Lung (tissue), 12 donors: ENCODE results near the gene PTPRD. TPM values are rescaled to one million over a fixed set of nuclear protein-coding genes. Genes with fewer than 3 reads are reported as not detected.

Experiments
- ATAC-seq: fragments of 200-7000 bp; cut with Tn5 transposase; one replicate; pipeline ENCODE4 v1.9.1; 2020; ENCODE audit warnings: moderate number of reproducible peaks; ENCODE audit not compliant: insufficient read depth, low FRiP score
- DNase-seq, 3 donors: peaks; one replicate each; pipeline ENCODE4 v3.0.0-alpha.2; 2013 to 2017
- H3K27ac ChIP-seq, 2 donors: one replicate each; pipeline ENCODE4 v1.5.1; 2013; ENCODE audit warnings: mild to moderate bottlenecking in 2 of 2, moderate library complexity in 2 of 2, control low read depth in 1 of 2, inconsistent platforms in 1 of 2, low read depth in 1 of 2, low read length in 1 of 2
- H3K27me3 ChIP-seq, 3 donors: one replicate each; pipeline ENCODE4 v1.5.1; 2013; ENCODE audit warnings: low read length in 2 of 3; ENCODE audit not compliant: control insufficient read depth in 3 of 3, insufficient read depth in 3 of 3
- H3K36me3 ChIP-seq, 4 donors: one replicate each; pipeline ENCODE4 v1.5.1; 2013; ENCODE audit warnings: low read length in 4 of 4, mild to moderate bottlenecking in 1 of 4, moderate library complexity in 1 of 4; ENCODE audit not compliant: control insufficient read depth in 4 of 4, insufficient read depth in 4 of 4
- H3K4me1 ChIP-seq, 5 donors: one replicate each; pipeline ENCODE4 v1.5.1; 2013; ENCODE audit warnings: low read length in 5 of 5, mild to moderate bottlenecking in 2 of 5, moderate library complexity in 1 of 5; ENCODE audit not compliant: control insufficient read depth in 5 of 5, insufficient read depth in 5 of 5
- H3K4me3 ChIP-seq: one replicate; pipeline ENCODE4 v1.5.1; 2013; ENCODE audit warnings: mild to moderate bottlenecking, control low read depth, moderate library complexity
- H3K9ac ChIP-seq, 2 donors: one replicate each; pipeline ENCODE4 v1.5.1; 2013; ENCODE audit warnings: low read length in 2 of 2, control low read depth in 1 of 2; ENCODE audit not compliant: insufficient read depth in 1 of 2
- H3K9me3 ChIP-seq, 4 donors: one replicate each; pipeline ENCODE4 v1.5.1; 2013; ENCODE audit warnings: low read length in 3 of 4, mild to moderate bottlenecking in 1 of 4, moderate library complexity in 1 of 4; ENCODE audit not compliant: control insufficient read depth in 4 of 4, insufficient read depth in 3 of 4
- CTCF ChIP-seq: IDR thresholded peaks from 2 replicates; pipeline ENCODE4 v1.5.1; 2012; ENCODE audit warnings: mild to moderate bottlenecking; ENCODE audit errors: control extremely low read depth, extremely low read depth
- WGBS, 2 donors: extraction: QIAGEN DNeasy Blood & Tissue Kit; methylation state at CpG; one replicate each; pipeline ENCODE4 v1.1.7; 2013; 5-methylcytosine and 5-hydroxymethylcytosine counted together
- polyA plus RNA-seq, 2 donors: library from polyadenylated mRNA; stranded (reverse); fragments of 200-250 nt; gene quantifications; one replicate each; pipeline ENCODE4 v1.2.1, GENCODE V29; 2013
- total RNA-seq, 2 donors: library from RNA; depleted of rRNA in 1 of 2; stranded (reverse); fragments of >200 nt in 1 of 2; gene quantifications; one replicate each; pipeline ENCODE4 v1.2.1, GENCODE V29; 2014 to 2021
- donor health status: control.
- donor health status: control.
- donor health status: Bipolar disorder and iron deficiency.
- donor health status: healthy.
- donor health status: DM: yes; HTN: yes; CAD: no.

The PTPRD gene
- total and polyA plus RNA-seq, 4 donors, result 1.9 to 145 (median 13.7) TPM

- Histone ChIP-seq H3K4me3 (no peak overlapping the region), H3K27ac (no peak overlapping the region), H3K9ac (no peak overlapping the region), H3K27me3 (peaks cover 0 to 15% (median 3%) of the 10 kb centered on the region in 3 donors), H3K4me1 (peaks cover 0 to 35% (median 7%) of the 10 kb centered on the region in 5 donors), H3K9me3 (no peaks in the 10 kb centered on the region), H3K36me3 (no peaks in the 10 kb centered on the region)
- ATAC-seq (no peak), DNase-seq (no peak)
- no peak for TF ChIP-seq CTCF
- 61 to 79% methylated on average over 2 of the region's 2 CpGs for WGBS, 2 donors
Measured at GRCh38 chr9:8655071-8655470, 1957.7 kb downstream of the PTPRD start.

- peaks cover 0 to 20% (median 3%) of the 10 kb centered on the region in 3 donors for H3K27me3 ChIP-seq
- H3K27ac ChIP-seq, result no peak overlapping the region
- H3K4me1 ChIP-seq, result peaks cover 0 to 32% (median 6%) of the 10 kb centered on the region in 5 donors
- no peak overlapping the region for H3K9ac ChIP-seq
- no peak overlapping the region for H3K4me3 ChIP-seq
- no peaks in the 10 kb centered on the region for H3K9me3 ChIP-seq
- TF ChIP-seq CTCF, result no peak
- 41 to 81% methylated on average over 1 of the region's 1 CpG for WGBS, 2 donors
- ATAC-seq (no peak), DNase-seq (peak in 2 of 3 donors; percentile 40 to 62)
- H3K36me3 ChIP-seq, result no peaks in the 10 kb centered on the region
Measured at GRCh38 chr9:8653855-8654254, 1958.9 kb downstream of the PTPRD start.

GRCh38 chr9:8653111-8653510 lies 1959.7 kb downstream of the PTPRD start:
- 83 to 85% methylated on average over 2 of the region's 2 CpGs for WGBS, 2 donors
- H3K36me3 ChIP-seq, result no peaks in the 10 kb centered on the region
- peak in 1 of 3 donors; percentile 34 for DNase-seq
- H3K9me3 ChIP-seq, result no peaks in the 10 kb centered on the region
- no peak overlapping the region for H3K4me3 ChIP-seq
- peaks cover 0 to 32% (median 6%) of the 10 kb centered on the region in 5 donors for H3K4me1 ChIP-seq
- no peak for TF ChIP-seq CTCF
- H3K9ac ChIP-seq, result no peak overlapping the region
- no peak overlapping the region for H3K27ac ChIP-seq
- H3K27me3 ChIP-seq, result peaks cover 0 to 17% (median 3%) of the 10 kb centered on the region in 3 donors
- ATAC-seq, result no peak

- H3K9me3 ChIP-seq, result peaks cover 0 to 2% (median 0%) of the 10 kb centered on the region in 4 donors
- no peak for TF ChIP-seq CTCF
- H3K9ac ChIP-seq, result no peak overlapping the region
- ATAC-seq (no peak), DNase-seq (peak in 1 of 3 donors; percentile 57)
- 45 to 68% methylated on average over 1 of the region's 1 CpG for WGBS, 2 donors
- H3K4me3 ChIP-seq, result no peak overlapping the region
- H3K36me3 ChIP-seq, result no peaks in the 10 kb centered on the region
- H3K4me1 ChIP-seq, result peaks cover 2 to 32% (median 6%) of the 10 kb centered on the region in 5 donors
- H3K27me3 ChIP-seq, result peaks cover 0 to 20% (median 3%) of the 10 kb centered on the region in 3 donors
- no peak overlapping the region for H3K27ac ChIP-seq
Measured at GRCh38 chr9:8652255-8652654, 1960.5 kb downstream of the PTPRD start.
